Measurements from ENCODE around the gene PRR14L.

PRR14L gene

GRCh38 chr22:31637891-31638618 lies 111.9 kb downstream of the PRR14L start:
- no peak for DNase-seq

- DNase-seq = no peak
Measured at GRCh38 chr22:31637447-31637890, 112.5 kb downstream of the PRR14L start.

GRCh38 chr22:31635638-31636306 lies 114.2 kb downstream of the PRR14L start:
- no peak for DNase-seq

- DNase-seq = no peak
Measured at GRCh38 chr22:31631436-31631835, 118.5 kb downstream of the PRR14L start.

Measured in NCI-H1694 treated with DMSO at 0.1 percent for 48 hours (cell line).